ENCODE measurements around the gene AKNA. TPM values are rescaled to one million over a fixed set of nuclear protein-coding genes. Genes with fewer than 3 reads are reported as not detected.

The AKNA gene
- total RNA-seq, 1 donor from 2014 or later: 14.0 TPM

GRCh38 chr9:114350636-114351401 is 37.0 kb downstream of the AKNA start:
- peaks cover 12% of the 10 kb centered on the region for H3K4me1 Mint-ChIP-seq (ENCODE audit: unreplicated experiment)
- no peaks in the 10 kb centered on the region for H3K27me3 Mint-ChIP-seq
- no peak overlapping the region for H3K27ac Mint-ChIP-seq
- H3K36me3 Mint-ChIP-seq: peaks cover 9% of the 10 kb centered on the region
- no peaks in the 10 kb centered on the region for H3K9me3 Mint-ChIP-seq
- no peak overlapping the region for H3K4me3 Mint-ChIP-seq
- no peak for TF ChIP-seq CTCF (conservative IDR thresholded peaks at IDR 0.05)
- no peak for DNase-seq (ENCODE audit: extremely low spot score, unreplicated experiment)

- Mint-ChIP-seq H3K4me3 (no peak overlapping the region), H3K36me3 (peaks cover 10% of the 10 kb centered on the region), H3K9me3 (no peaks in the 10 kb centered on the region), H3K4me1 (ENCODE audit: unreplicated experiment) (peaks cover 12% of the 10 kb centered on the region), H3K27me3 (no peaks in the 10 kb centered on the region), H3K27ac (peak overlapping the region; percentile 46)
- no peak for DNase-seq (ENCODE audit: extremely low spot score, unreplicated experiment)
- TF ChIP-seq CTCF (conservative IDR thresholded peaks at IDR 0.05): no peak
Measured at GRCh38 chr9:114349713-114350480, 37.9 kb downstream of the AKNA start.

GRCh38 chr9:114348906-114349482 is 38.8 kb downstream of the AKNA start:
- peak overlapping the region; percentile 10 for H3K4me3 Mint-ChIP-seq
- peaks cover 12% of the 10 kb centered on the region for H3K4me1 Mint-ChIP-seq (ENCODE audit: unreplicated experiment)
- peak overlapping the region; percentile 46 for H3K27ac Mint-ChIP-seq
- H3K27me3 Mint-ChIP-seq: no peaks in the 10 kb centered on the region
- H3K36me3 Mint-ChIP-seq: peaks cover 18% of the 10 kb centered on the region
- TF ChIP-seq CTCF (conservative IDR thresholded peaks at IDR 0.05): no peak
- no peak for DNase-seq (ENCODE audit: extremely low spot score, unreplicated experiment)
- no peaks in the 10 kb centered on the region for H3K9me3 Mint-ChIP-seq

- peaks cover 22% of the 10 kb centered on the region for H3K36me3 Mint-ChIP-seq
- peak overlapping the region; percentile 46 for H3K27ac Mint-ChIP-seq
- no peaks in the 10 kb centered on the region for H3K27me3 Mint-ChIP-seq
- H3K4me1 Mint-ChIP-seq (ENCODE audit: unreplicated experiment): peaks cover 12% of the 10 kb centered on the region
- DNase-seq (ENCODE audit: extremely low spot score, unreplicated experiment): no peak
- TF ChIP-seq CTCF (conservative IDR thresholded peaks at IDR 0.05): no peak
- H3K9me3 Mint-ChIP-seq: no peaks in the 10 kb centered on the region
- no peak overlapping the region for H3K4me3 Mint-ChIP-seq
Measured at GRCh38 chr9:114348261-114348905, 39.4 kb downstream of the AKNA start.

GRCh38 chr9:114347675-114348074 is 40.1 kb downstream of the AKNA start:
- no peak overlapping the region for H3K4me3 Mint-ChIP-seq
- no peak for TF ChIP-seq CTCF (conservative IDR thresholded peaks at IDR 0.05)
- no peaks in the 10 kb centered on the region for H3K9me3 Mint-ChIP-seq
- no peaks in the 10 kb centered on the region for H3K27me3 Mint-ChIP-seq
- DNase-seq (ENCODE audit: extremely low spot score, unreplicated experiment): no peak
- no peak overlapping the region for H3K27ac Mint-ChIP-seq
- peaks cover 12% of the 10 kb centered on the region for H3K4me1 Mint-ChIP-seq (ENCODE audit: unreplicated experiment)
- H3K36me3 Mint-ChIP-seq: peaks cover 22% of the 10 kb centered on the region

Measured in type B pancreatic cell (in vitro differentiated cells).